ENCODE results near the gene UPP1. TPM values are rescaled to one million over a fixed set of nuclear protein-coding genes. Genes with fewer than 3 reads are reported as not detected.
"Not testable (repeated sequence)": the region's sequence is repeated elsewhere in the genome, so short reads cannot be mapped to it uniquely, and the experiment has no call there.

Gene UPP1
- total RNA-seq, 2 experiments from 2014 or later = 1.8 to 7.0 TPM

DNA sequence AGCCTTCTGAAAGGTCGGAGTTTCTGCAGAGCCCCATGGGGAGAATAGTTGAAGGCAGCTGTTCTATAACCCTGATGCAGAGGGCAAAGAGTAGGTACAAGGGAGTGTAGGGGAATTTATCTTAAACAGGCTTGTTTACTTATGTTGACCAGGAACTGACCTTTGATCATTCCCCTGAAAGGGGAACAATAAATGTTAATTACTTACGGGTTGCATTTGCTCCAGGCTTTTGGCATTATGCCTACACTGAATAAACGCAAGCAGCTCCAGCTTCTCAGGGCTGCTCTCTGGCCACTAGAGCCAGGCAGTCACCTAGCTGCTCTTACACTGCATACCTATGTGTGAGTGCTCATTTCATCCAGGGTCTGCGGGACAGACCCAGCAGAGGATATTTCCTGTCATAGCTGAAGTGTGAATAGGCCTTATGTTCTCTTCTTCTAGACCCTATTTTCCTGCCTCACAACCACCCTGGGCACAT is 55.3 kb downstream of the UPP1 start:
- Histone ChIP-seq H3K79me2 (ENCODE audit: insufficient read depth, low read depth, low read length) (no peaks in the 10 kb centered on the region), H4K20me1 (ENCODE audit: insufficient read depth, low read length) (no peaks in the 10 kb centered on the region), H3K4me3 (ENCODE audit: low read depth, low read length, poor library complexity, severe bottlenecking) (no peak overlapping the region), H2AFZ (ENCODE audit: low read length) (no peak overlapping the region), H3K9me3 (ENCODE audit: low read length) (no peaks in the 10 kb centered on the region), H3K36me3 (ENCODE audit: insufficient read depth, low read length) (no peaks in the 10 kb centered on the region), H3K9me2 (ENCODE audit: insufficient read depth, low read length) (no peaks in the 10 kb centered on the region), H3K4me2 (ENCODE audit: low read length) (no peak overlapping the region), H3K27ac (ENCODE audit: low read depth, low read length, poor library complexity, severe bottlenecking) (no peak overlapping the region), H3K4me1 (ENCODE audit: insufficient read depth, low read length, poor library complexity, severe bottlenecking) (no peaks in the 10 kb centered on the region)
- POLR2A ChIA-PET = no interaction called here
- TF ChIP-seq EZH2phosphoT487 (IDR thresholded peaks at IDR 0.05; ENCODE audit: borderline replicate concordance, low read depth, low read length) = no peak
- TF ChIP-seq, protein P1, sequence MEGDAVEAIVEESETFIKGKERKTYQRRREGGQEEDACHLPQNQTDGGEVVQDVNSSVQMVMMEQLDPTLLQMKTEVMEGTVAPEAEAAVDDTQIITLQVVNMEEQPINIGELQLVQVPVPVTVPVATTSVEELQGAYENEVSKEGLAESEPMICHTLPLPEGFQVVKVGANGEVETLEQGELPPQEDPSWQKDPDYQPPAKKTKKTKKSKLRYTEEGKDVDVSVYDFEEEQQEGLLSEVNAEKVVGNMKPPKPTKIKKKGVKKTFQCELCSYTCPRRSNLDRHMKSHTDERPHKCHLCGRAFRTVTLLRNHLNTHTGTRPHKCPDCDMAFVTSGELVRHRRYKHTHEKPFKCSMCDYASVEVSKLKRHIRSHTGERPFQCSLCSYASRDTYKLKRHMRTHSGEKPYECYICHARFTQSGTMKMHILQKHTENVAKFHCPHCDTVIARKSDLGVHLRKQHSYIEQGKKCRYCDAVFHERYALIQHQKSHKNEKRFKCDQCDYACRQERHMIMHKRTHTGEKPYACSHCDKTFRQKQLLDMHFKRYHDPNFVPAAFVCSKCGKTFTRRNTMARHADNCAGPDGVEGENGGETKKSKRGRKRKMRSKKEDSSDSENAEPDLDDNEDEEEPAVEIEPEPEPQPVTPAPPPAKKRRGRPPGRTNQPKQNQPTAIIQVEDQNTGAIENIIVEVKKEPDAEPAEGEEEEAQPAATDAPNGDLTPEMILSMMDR (conservative IDR thresholded peaks at IDR 0.05; ENCODE audit: low read length) = no peak
- CTCF ChIA-PET (ENCODE audit: unreplicated experiment) = no interaction called here
- DNase-seq (ENCODE audit: low spot score) = no peak
- no TSS peak for BruUV-seq (replicated peaks)
- intact Hi-C loops (cut with micrococcal nuclease; ENCODE audit: unreplicated experiment) = no loop called here

DNA sequence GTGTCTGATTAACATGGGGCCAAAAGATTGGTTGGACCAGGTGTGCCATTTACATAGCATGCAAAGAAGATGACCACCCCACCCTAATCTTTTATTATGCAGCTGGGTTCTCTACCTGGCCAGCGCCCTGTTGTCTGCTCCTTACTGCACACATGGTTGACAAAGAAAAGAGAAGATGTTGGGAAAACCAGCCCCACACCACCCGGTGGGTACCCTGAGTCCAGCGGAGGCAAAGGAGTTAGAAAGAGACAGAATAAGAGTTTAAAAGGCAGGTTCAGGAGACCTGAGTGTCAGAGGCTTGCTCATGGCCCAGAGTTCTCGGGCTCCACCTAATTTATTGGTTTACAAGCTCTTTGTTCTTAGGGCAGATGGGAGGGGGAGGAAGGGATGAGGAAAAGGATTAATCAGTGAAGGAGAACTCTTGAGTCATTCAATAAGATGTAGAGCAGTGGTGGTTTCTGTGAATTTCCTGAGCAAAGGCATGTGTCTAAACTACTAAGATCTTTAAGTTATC is 58.1 kb downstream of the UPP1 start:
- Histone ChIP-seq H3K27ac (ENCODE audit: low read depth, low read length, poor library complexity, severe bottlenecking) (no peak overlapping the region), H4K20me1 (ENCODE audit: insufficient read depth, low read length) (no peaks in the 10 kb centered on the region), H3K4me2 (ENCODE audit: low read length) (no peak overlapping the region), H3K36me3 (ENCODE audit: insufficient read depth, low read length) (no peaks in the 10 kb centered on the region), H3K4me1 (ENCODE audit: insufficient read depth, low read length, poor library complexity, severe bottlenecking) (no peaks in the 10 kb centered on the region), H3K9me2 (ENCODE audit: insufficient read depth, low read length) (no peaks in the 10 kb centered on the region), H3K4me3 (ENCODE audit: low read depth, low read length, poor library complexity, severe bottlenecking) (no peak overlapping the region), H3K79me2 (ENCODE audit: insufficient read depth, low read depth, low read length) (no peaks in the 10 kb centered on the region), H3K9me3 (ENCODE audit: low read length) (no peaks in the 10 kb centered on the region), H2AFZ (ENCODE audit: low read length) (no peak overlapping the region)
- TF ChIP-seq, protein P1 (conservative IDR thresholded peaks at IDR 0.05; ENCODE audit: low read length) = no peak
- no peak for TF ChIP-seq EZH2phosphoT487 (IDR thresholded peaks at IDR 0.05; ENCODE audit: borderline replicate concordance, low read depth, low read length)
- no peak for DNase-seq (ENCODE audit: low spot score)
- ChIA-PET CTCF (ENCODE audit: unreplicated experiment) (no interaction called here), POLR2A (no interaction called here)
- no TSS peak for BruUV-seq (replicated peaks)
- intact Hi-C loops (cut with micrococcal nuclease; ENCODE audit: unreplicated experiment) = no loop called here

DNA sequence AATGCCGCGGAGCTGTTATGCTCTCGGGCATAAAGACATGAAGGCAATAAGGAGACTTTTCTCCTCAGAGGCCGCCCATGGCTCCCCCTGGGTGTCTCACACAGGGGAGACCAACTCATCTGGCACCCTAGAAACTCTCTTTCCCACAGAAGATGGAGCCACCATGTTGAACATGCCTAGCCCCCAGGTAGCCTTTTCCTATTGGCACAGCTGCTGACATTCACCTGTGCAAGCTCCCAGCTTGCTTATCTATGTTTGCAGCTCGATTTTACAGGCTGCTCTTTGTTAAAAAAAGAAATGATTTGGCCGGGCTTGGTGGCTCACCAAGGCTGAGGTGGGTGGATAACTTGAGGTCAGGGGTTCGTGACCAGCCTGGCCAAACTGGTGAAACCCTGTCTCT is 58.6 kb downstream of the UPP1 start:
- H3K36me3 ChIP-seq (ENCODE audit: insufficient read depth, low read length); H3K79me2 ChIP-seq (ENCODE audit: insufficient read depth, low read depth, low read length); POLR2A ChIA-PET; H3K4me2 ChIP-seq (ENCODE audit: low read length); intact Hi-C loops (cut with micrococcal nuclease; ENCODE audit: unreplicated experiment); BruUV-seq (replicated peaks); H4K20me1 ChIP-seq (ENCODE audit: insufficient read depth, low read length); H2AFZ ChIP-seq (ENCODE audit: low read length); DNase-seq (ENCODE audit: low spot score); H3K9me3 ChIP-seq (ENCODE audit: low read length); H3K4me3 ChIP-seq (ENCODE audit: low read depth, low read length, poor library complexity, severe bottlenecking); H3K27ac ChIP-seq (ENCODE audit: low read depth, low read length, poor library complexity, severe bottlenecking); H3K4me1 ChIP-seq (ENCODE audit: insufficient read depth, low read length, poor library complexity, severe bottlenecking); H3K9me2 ChIP-seq (ENCODE audit: insufficient read depth, low read length): not testable (repeated sequence)
- CTCF ChIA-PET (ENCODE audit: unreplicated experiment) = interaction anchor here (0.5 kb wide), 1 partner anchor 56 kb away, joined by 3 read pairs; no protein-coding TSS in a partner anchor
